A673 (cell line): ENCODE results near the gene ACSL5. TPM values are rescaled to one million over a fixed set of nuclear protein-coding genes. Genes with fewer than 3 reads are reported as not detected.

Experiments used
- BruUV-seq: library from RNA; stranded (reverse); fragments of 400-500 nt; replicated peaks from 2 replicates; lab custom pipeline; 2021; lab: Mats Ljungman, UMichigan
- CTCF ChIA-PET: fragments of 300-600 bp; sonication (Branson Sonifier 250); formaldehyde crosslinking; loops from one replicate; lab custom pipeline; 2022; ENCODE audit warnings: antibody characterized with exemption; lab: Charles Lee
- POLR2A ChIA-PET: fragments of 300-600 bp; sonication (Branson Sonifier 250); formaldehyde crosslinking; loops from one replicate; lab custom pipeline; 2022; ENCODE audit warnings: antibody characterized with exemption; ENCODE audit not compliant: low non-redundant PET; lab: Charles Lee
- DNase-seq: peaks from one replicate; pipeline ENCODE4 v3.0.0-alpha.2; 2015; ENCODE audit warnings: low spot score
- H3K27ac ChIP-seq: fragments of 200-600 bp; sonication (generic); 2 replicates; pipeline ENCODE4 v1.5.1; 2016; ENCODE audit warnings: mixed run types, low read depth, mild to moderate bottlenecking, mixed read lengths, antibody characterized with exemption, low read length; ENCODE audit not compliant: poor library complexity, severe bottlenecking
- H3K27me3 ChIP-seq: fragments of 200-600 bp; sonication (generic); replicated peaks from 2 replicates; pipeline ENCODE4 v1.6.1; 2017; ENCODE audit warnings: mixed run types, low read depth, mild to moderate bottlenecking, mixed read lengths, antibody characterized with exemption, low read length; ENCODE audit not compliant: insufficient read depth, poor library complexity
- H3K36me3 ChIP-seq: fragments of 200-600 bp; sonication (generic); 2 replicates; pipeline ENCODE4 v1.6.1; 2016; ENCODE audit warnings: mixed run types, mild to moderate bottlenecking, mixed read lengths, antibody characterized with exemption, low read length; ENCODE audit not compliant: insufficient read depth, poor library complexity, severe bottlenecking
- H3K4me1 ChIP-seq: fragments of 200-600 bp; sonication (generic); 2 replicates; pipeline ENCODE4 v1.6.1; 2017; ENCODE audit warnings: mixed run types, mild to moderate bottlenecking, mixed read lengths, antibody characterized with exemption, low read length; ENCODE audit not compliant: insufficient read depth, poor library complexity, severe bottlenecking
- H3K4me3 ChIP-seq: fragments of 200-600 bp; sonication (generic); 2 replicates; pipeline ENCODE4 v1.5.1; 2016; ENCODE audit warnings: low read depth, mixed run types, mild to moderate bottlenecking, mixed read lengths, low read length; ENCODE audit not compliant: poor library complexity, severe bottlenecking
- H3K9me3 ChIP-seq: fragments of 200-600 bp; sonication (generic); 2 replicates; pipeline ENCODE4 v1.6.1; 2016; ENCODE audit warnings: mixed run types, low read depth, mild to moderate bottlenecking, mixed read lengths, antibody characterized with exemption, low read length; ENCODE audit not compliant: poor library complexity, severe bottlenecking
- CTCF ChIP-seq: fragments of 300-800, 200-600 bp; sonication (generic); conservative IDR thresholded peaks from 2 replicates; pipeline ENCODE4 v1.5.1; 2017; ENCODE audit warnings: low read depth, mild to moderate bottlenecking, antibody characterized with exemption, low read length, moderate library complexity, mixed read lengths
- EZH2 ChIP-seq: fragments of 200-600 bp; sonication (generic); IDR thresholded peaks from 2 replicates; pipeline ENCODE4 v1.6.1; 2017; ENCODE audit warnings: borderline replicate concordance, low read depth, mild to moderate bottlenecking, mixed read lengths, antibody characterized with exemption, low read length; ENCODE audit not compliant: poor library complexity, severe bottlenecking
- intact Hi-C: fragments of 100-400 bp; cut with micrococcal nuclease; formaldehyde crosslinking; loops from one replicate; pipeline ENCODE4 v1.10.0; 2022; ENCODE audit not compliant: unreplicated experiment
- total RNA-seq: library from RNA; stranded (reverse); gene quantifications from 2 replicates; pipeline ENCODE4 v1.2.3, GENCODE V29; 2021

The ACSL5 gene
- total RNA-seq, 1 experiment from 2014 or later: 1.0 TPM

GRCh38 chr10:112336556-112337201 lies 37.2 kb upstream of the ACSL5 start:
- intact Hi-C loops: no loop called here
- TF ChIP-seq EZH2 (no peak), CTCF (no peak)
- DNase-seq: no peak
- H3K27ac ChIP-seq: no peak overlapping the region
- no peaks in the 10 kb centered on the region for H3K4me1 ChIP-seq
- H3K9me3 ChIP-seq: no peaks in the 10 kb centered on the region
- no TSS peak for BruUV-seq
- no peaks in the 10 kb centered on the region for H3K36me3 ChIP-seq
- ChIA-PET CTCF (no interaction called here), POLR2A (no interaction called here)
- no peaks in the 10 kb centered on the region for H3K27me3 ChIP-seq
- no peak overlapping the region for H3K4me3 ChIP-seq

GRCh38 chr10:112338957-112339356 lies 35.0 kb upstream of the ACSL5 start:
- POLR2A ChIA-PET: no interaction called here
- CTCF ChIA-PET: no interaction called here
- H3K9me3 ChIP-seq: no peaks in the 10 kb centered on the region
- H3K27me3 ChIP-seq: no peaks in the 10 kb centered on the region
- intact Hi-C loops: no loop called here
- H3K4me3 ChIP-seq: no peak overlapping the region
- BruUV-seq: no TSS peak
- no peaks in the 10 kb centered on the region for H3K36me3 ChIP-seq
- no peaks in the 10 kb centered on the region for H3K4me1 ChIP-seq
- H3K27ac ChIP-seq: no peak overlapping the region
- no peak for TF ChIP-seq CTCF
- no peak for TF ChIP-seq EZH2
- DNase-seq: no peak

- Histone ChIP-seq H3K9me3 (no peaks in the 10 kb centered on the region), H3K4me3 (no peak overlapping the region), H3K36me3 (no peaks in the 10 kb centered on the region), H3K4me1 (no peaks in the 10 kb centered on the region), H3K27me3 (no peaks in the 10 kb centered on the region), H3K27ac (no peak overlapping the region)
- no peak for TF ChIP-seq CTCF
- TF ChIP-seq EZH2: no peak
- POLR2A ChIA-PET: no interaction called here
- BruUV-seq: no TSS peak
- intact Hi-C loops: no loop called here
- CTCF ChIA-PET: no interaction called here
- DNase-seq: no peak
Measured at GRCh38 chr10:112340601-112341000, 33.3 kb upstream of the ACSL5 start.
